BE2C (cell line): ENCODE results near the gene RLBP1.

ENCODE experiments used
- DNase-seq: peaks from one replicate; pipeline ENCODE4 v3.0.0-alpha.2; 2020
- H3K27me3 ChIP-seq: fragments of 250-450 bp; sonication (Bioruptor Pico); 2 replicates; pipeline ENCODE4 v1.5.1; 2020; ENCODE audit warnings: mild to moderate bottlenecking
- H3K36me3 ChIP-seq: fragments of 250-450 bp; sonication (Bioruptor Pico); 2 replicates; pipeline ENCODE4 v1.5.1; 2020; ENCODE audit warnings: mild to moderate bottlenecking
- H3K4me1 ChIP-seq: fragments of 250-450 bp; sonication (Bioruptor Pico); 2 replicates; pipeline ENCODE4 v1.5.1; 2020
- H3K4me3 ChIP-seq: 2 replicates; pipeline ENCODE4 v1.5.1; 2011; ENCODE audit warnings: low read depth, low read length
- H3K9me3 ChIP-seq: fragments of 250-450 bp; sonication (Bioruptor Pico); 2 replicates; pipeline ENCODE4 v1.5.1; 2020
- TF ChIP-seq, protein P1 (sequence below): IDR thresholded peaks from 2 replicates; pipeline ENCODE4 v1.5.1; 2012; ENCODE audit warnings: mild to moderate bottlenecking, low read depth, low read length

Gene RLBP1

DNA sequence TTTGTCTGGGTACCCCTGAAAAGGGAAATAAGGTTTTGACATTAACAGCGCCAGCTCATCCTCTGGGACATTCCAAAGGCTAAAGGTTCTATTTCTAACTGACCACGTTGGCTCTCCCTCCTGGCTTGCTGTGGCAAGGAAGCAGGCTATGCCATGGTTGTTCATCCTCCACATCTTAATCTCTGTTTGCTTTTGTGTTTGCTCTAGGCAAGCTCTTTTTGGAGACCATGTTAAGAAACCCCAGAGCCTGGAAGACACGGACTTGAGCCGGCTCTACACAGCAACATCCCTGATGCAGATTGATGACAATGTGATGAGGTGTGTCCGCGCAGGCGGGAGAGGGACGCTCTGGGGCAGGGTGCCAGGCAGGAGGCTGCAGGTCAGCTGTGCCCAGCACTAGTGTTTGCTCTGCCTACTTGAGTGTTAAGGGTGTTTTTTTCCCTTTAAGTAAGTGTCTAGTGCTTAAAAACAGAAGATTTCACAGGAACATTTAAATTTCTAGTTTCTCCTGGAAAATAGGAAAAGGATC lies 33.3 kb downstream of the RLBP1 start:
- TF ChIP-seq, protein P1, sequence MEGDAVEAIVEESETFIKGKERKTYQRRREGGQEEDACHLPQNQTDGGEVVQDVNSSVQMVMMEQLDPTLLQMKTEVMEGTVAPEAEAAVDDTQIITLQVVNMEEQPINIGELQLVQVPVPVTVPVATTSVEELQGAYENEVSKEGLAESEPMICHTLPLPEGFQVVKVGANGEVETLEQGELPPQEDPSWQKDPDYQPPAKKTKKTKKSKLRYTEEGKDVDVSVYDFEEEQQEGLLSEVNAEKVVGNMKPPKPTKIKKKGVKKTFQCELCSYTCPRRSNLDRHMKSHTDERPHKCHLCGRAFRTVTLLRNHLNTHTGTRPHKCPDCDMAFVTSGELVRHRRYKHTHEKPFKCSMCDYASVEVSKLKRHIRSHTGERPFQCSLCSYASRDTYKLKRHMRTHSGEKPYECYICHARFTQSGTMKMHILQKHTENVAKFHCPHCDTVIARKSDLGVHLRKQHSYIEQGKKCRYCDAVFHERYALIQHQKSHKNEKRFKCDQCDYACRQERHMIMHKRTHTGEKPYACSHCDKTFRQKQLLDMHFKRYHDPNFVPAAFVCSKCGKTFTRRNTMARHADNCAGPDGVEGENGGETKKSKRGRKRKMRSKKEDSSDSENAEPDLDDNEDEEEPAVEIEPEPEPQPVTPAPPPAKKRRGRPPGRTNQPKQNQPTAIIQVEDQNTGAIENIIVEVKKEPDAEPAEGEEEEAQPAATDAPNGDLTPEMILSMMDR: no peak
- H3K4me1 ChIP-seq: no peaks in the 10 kb centered on the region; the same call in 1 of the 2 replicates
- H3K27me3 ChIP-seq: no peaks in the 10 kb centered on the region
- H3K9me3 ChIP-seq: no peaks in the 10 kb centered on the region
- DNase-seq: no peak
- H3K36me3 ChIP-seq: peaks cover 49% of the 10 kb centered on the region
- H3K4me3 ChIP-seq: no peak overlapping the region

DNA sequence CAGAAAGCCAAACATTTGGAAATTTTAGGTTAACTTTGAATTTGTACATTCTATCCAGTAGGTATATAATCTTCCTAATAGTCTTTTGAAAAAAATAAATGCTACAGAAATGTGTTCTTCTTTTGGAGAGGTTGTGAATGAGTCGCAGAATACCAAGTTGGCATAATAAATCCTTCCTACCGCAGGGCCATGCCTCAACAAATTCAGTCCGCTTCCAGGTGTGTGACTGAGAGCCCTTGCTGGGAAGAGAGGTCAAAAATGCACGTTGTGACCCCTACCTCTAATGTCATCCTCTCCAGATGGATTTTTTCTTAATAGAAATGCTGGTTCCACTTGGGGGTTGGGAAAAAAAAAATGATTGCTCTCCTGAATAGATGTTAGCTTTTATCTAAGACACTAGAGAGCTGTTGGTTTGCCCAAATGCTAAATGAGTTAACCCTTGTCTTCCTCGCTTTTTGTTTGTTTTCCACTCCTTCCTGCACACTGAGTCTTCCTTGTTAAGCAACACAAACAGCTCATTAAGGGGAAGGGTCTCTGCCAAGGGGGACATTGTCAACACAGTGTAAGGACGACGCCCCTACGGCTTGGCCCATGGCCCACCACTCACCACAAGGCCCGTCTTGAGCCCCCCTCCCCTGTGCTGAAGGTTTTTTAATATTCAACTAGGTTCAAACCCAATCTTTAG lies 33.9 kb downstream of the RLBP1 start:
- Histone ChIP-seq H3K4me1 (no peaks in the 10 kb centered on the region; the same call in 1 of the 2 replicates), H3K27me3 (no peaks in the 10 kb centered on the region), H3K36me3 (peaks cover 47% of the 10 kb centered on the region), H3K4me3 (no peak overlapping the region), H3K9me3 (no peaks in the 10 kb centered on the region)
- DNase-seq: no peak
- TF ChIP-seq, protein P1: no peak

DNA sequence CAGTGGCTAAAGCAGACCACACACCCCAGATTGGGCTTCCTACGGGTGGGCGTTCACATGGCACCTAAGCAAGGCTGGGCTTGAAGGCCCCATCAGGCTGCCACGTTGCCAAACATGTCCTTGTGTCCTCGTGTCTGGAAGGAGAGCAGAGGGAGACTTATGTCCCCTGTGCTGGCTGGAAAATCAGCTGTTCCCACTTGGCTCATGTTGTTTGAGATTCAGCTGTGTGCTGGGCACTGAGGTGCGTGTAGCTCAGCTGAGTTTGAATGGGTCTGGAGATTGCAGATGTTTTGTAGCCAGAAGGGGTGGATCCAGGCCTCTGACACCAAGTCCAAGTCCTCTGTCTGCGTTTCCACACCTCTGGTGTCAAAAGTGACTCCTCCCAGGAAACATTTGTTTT lies 34.6 kb downstream of the RLBP1 start:
- no peaks in the 10 kb centered on the region; the same call in 1 of the 2 replicates for H3K4me1 ChIP-seq
- no peaks in the 10 kb centered on the region for H3K27me3 ChIP-seq
- H3K4me3 ChIP-seq: no peak overlapping the region
- H3K9me3 ChIP-seq: no peaks in the 10 kb centered on the region
- TF ChIP-seq, protein P1: no peak
- peaks cover 44% of the 10 kb centered on the region for H3K36me3 ChIP-seq
- no peak for DNase-seq

DNA sequence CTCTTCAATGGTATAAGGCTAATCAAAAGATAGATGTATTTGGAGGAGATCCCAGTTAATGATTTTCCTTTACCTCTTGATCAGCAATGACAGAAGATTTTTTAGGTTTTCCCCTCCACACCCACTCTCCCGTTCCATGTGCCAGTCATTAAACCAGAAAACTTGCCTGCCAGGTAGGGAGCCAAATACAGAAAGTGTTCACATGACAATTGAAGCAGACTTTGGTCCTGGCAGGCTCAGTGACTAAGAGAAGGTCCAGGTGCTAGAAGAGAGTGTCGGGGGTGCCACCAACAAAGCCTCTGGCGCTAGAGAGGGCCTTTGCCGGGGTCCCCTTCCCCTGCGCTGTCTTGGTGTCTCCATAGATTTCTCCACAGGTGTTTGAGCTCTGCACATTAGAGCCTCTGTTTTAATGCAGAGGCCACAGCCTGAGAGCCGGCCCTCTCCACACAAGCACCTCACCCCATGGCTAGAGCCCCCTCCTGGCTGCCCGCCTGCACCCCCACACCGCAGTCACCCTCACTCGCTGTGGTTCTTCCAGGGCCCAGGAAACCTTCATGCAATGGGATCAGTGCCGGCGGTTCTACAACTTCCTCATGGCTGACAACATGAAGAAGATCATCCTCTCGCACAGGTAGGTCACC lies 36.4 kb downstream of the RLBP1 start:
- H3K4me1 ChIP-seq: no peaks in the 10 kb centered on the region; the same call in 1 of the 2 replicates
- H3K36me3 ChIP-seq: peaks cover 29% of the 10 kb centered on the region
- DNase-seq: no peak
- no peaks in the 10 kb centered on the region for H3K9me3 ChIP-seq
- no peaks in the 10 kb centered on the region for H3K27me3 ChIP-seq
- TF ChIP-seq, protein P1: no peak
- H3K4me3 ChIP-seq: no peak overlapping the region

DNA sequence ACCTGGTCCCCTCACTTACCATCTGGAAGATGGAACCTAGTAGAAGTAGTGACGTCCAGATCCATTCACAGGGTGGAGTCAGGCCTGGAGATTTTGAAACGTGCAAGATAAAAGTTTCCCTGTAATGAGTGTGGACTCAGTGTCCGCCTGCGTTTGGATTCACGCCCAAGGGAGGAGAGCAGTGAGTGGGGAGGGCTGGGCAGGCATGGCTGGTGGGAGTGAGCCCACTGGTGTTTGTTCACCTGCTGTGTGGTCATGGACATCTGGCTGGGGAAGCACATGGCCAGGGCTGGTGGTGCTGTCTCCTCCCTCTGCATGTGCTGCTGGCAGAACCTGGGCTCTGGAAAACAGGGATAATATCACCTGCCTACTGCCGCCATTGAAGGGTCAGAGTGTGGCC lies 37.0 kb downstream of the RLBP1 start:
- no peaks in the 10 kb centered on the region for H3K27me3 ChIP-seq
- TF ChIP-seq, protein P1: no peak
- H3K4me3 ChIP-seq: no peak overlapping the region
- peak; percentile 28 for DNase-seq
- H3K4me1 ChIP-seq: no peaks in the 10 kb centered on the region; the same call in 1 of the 2 replicates
- peaks cover 23% of the 10 kb centered on the region for H3K36me3 ChIP-seq
- H3K9me3 ChIP-seq: no peaks in the 10 kb centered on the region
